Sigmoid colon (tissue), 7 donors: Measurements from ENCODE around the gene MYRIP. TPM values are rescaled to one million over a fixed set of nuclear protein-coding genes. Genes with fewer than 3 reads are reported as not detected.

Source experiments
- DNase-seq: peaks from one replicate; pipeline ENCODE4 v3.0.0-alpha.2; 2019
- H3K27ac ChIP-seq, 4 donors: fragments of 200-600 bp; sonication (generic); one replicate each; pipeline ENCODE4 v1.5.1; 2016 to 2019; ENCODE audit warnings: mild to moderate bottlenecking in 1 of 4
- H3K27me3 ChIP-seq, 3 donors: fragments of 200-600 bp; sonication (generic); one replicate each; pipeline ENCODE4 v1.5.1; 2019; ENCODE audit warnings: mild to moderate bottlenecking in 1 of 3
- H3K36me3 ChIP-seq, 4 donors: fragments of 200-600 bp; sonication (generic); one replicate each; pipeline ENCODE4 v1.5.1; 2016 to 2019
- H3K4me1 ChIP-seq, 4 donors: fragments of 200-600 bp; sonication (generic); one replicate each; pipeline ENCODE4 v1.5.1; 2017 to 2019
- H3K4me3 ChIP-seq, 4 donors: fragments of 200-600 bp; sonication (generic); one replicate each; pipeline ENCODE4 v1.5.1; 2017 to 2019; ENCODE audit warnings: mild to moderate bottlenecking in 2 of 4, moderate library complexity in 1 of 4
- H3K9me3 ChIP-seq, 4 donors: fragments of 200-600 bp in 3 of 4; sonication (generic) in 3 of 4; one replicate each; pipeline versions ENCODE4 v1.5.1 to v1.6.1; 2013 to 2019
- CTCF ChIP-seq, 4 experiments: fragments of 450-650 bp in 3 of 4; fragments of 200-600 bp in 1 of 4; IDR thresholded peaks; one replicate each; pipeline ENCODE4 v1.5.1; 2016 to 2019; ENCODE audit warnings: antibody characterized with exemption in 4 of 4, mild to moderate bottlenecking in 3 of 4, moderate library complexity in 2 of 4
- EP300 ChIP-seq, 4 donors: sonication (generic); formaldehyde crosslinking; IDR thresholded peaks; one replicate each; pipeline ENCODE4 v1.6.1; 2017; ENCODE audit warnings: antibody characterized with exemption in 4 of 4
- POLR2A ChIP-seq, 2 donors: fragments of 450-650 bp; IDR thresholded peaks; one replicate each; pipeline ENCODE4 v1.6.1; 2016; ENCODE audit warnings: antibody characterized with exemption in 2 of 2, mild to moderate bottlenecking in 2 of 2, moderate library complexity in 2 of 2
- POLR2AphosphoS5 ChIP-seq, 4 donors: sonication (generic); formaldehyde crosslinking; IDR thresholded peaks; one replicate each; pipeline ENCODE4 v1.6.1; 2017; ENCODE audit warnings: antibody characterized with exemption in 4 of 4
- WGBS, 2 donors: extraction: QIAGEN DNeasy Blood & Tissue Kit; methylation state at CpG; one replicate each; pipeline ENCODE4 v1.1.7; 2013; 5-methylcytosine and 5-hydroxymethylcytosine counted together
- intact Hi-C: fragments of 100-400 bp; cut with DNase I; formaldehyde crosslinking; loops from one replicate; pipeline ENCODE4 v1.15.1; 2023
- polyA plus RNA-seq, 3 donors: library from polyadenylated mRNA; stranded (reverse); fragments of 200-250 nt; gene quantifications; one replicate each; pipeline ENCODE4 v1.2.3, GENCODE V29; 2013
- total RNA-seq, 4 donors: library from RNA; depleted of rRNA; stranded (reverse); fragments of >200 nt; gene quantifications; one replicate each; pipeline ENCODE4 v1.1.0, GENCODE V29; 2016
- donor health status: healthy with polysubstance abuse.
- donor health status: Bipolar disorder and iron deficiency.
- donor health status: healthy.

MYRIP gene
- total and polyA plus RNA-seq, 7 donors: 2.2 to 5.5 (median 4.2) TPM

- H3K36me3 ChIP-seq: no peaks in the 10 kb centered on the region
- H3K27ac ChIP-seq: no peak overlapping the region
- WGBS, 2 donors: 79 to 92% methylated on average over 4 of the region's 4 CpGs
- intact Hi-C loops: no loop called here
- H3K9me3 ChIP-seq: no peaks in the 10 kb centered on the region
- H3K4me3 ChIP-seq: no peak overlapping the region
- no peaks in the 10 kb centered on the region for H3K4me1 ChIP-seq
- no peak for DNase-seq
- H3K27me3 ChIP-seq: no peaks in the 10 kb centered on the region
- TF ChIP-seq POLR2AphosphoS5 (IDR thresholded peaks at IDR 0.05) (no peak), EP300 (IDR thresholded peaks at IDR 0.05) (no peak), CTCF (IDR thresholded peaks at IDR 0.05) (no peak), POLR2A (IDR thresholded peaks at IDR 0.05) (no peak)
Measured at GRCh38 chr3:39980058-39980457, 170.6 kb downstream of the MYRIP start.

- H3K27me3 ChIP-seq: no peaks in the 10 kb centered on the region
- H3K4me3 ChIP-seq: no peak overlapping the region
- 76 to 80% methylated on average over 3 of the region's 3 CpGs for WGBS, 2 donors
- H3K9me3 ChIP-seq: no peaks in the 10 kb centered on the region
- no peak overlapping the region for H3K27ac ChIP-seq
- intact Hi-C loops: no loop called here
- no peak for DNase-seq
- no peaks in the 10 kb centered on the region for H3K36me3 ChIP-seq
- no peaks in the 10 kb centered on the region for H3K4me1 ChIP-seq
- TF ChIP-seq CTCF (IDR thresholded peaks at IDR 0.05) (no peak), EP300 (IDR thresholded peaks at IDR 0.05) (no peak), POLR2AphosphoS5 (IDR thresholded peaks at IDR 0.05) (no peak), POLR2A (IDR thresholded peaks at IDR 0.05) (no peak)
Measured at GRCh38 chr3:39980781-39981180, 171.4 kb downstream of the MYRIP start.

GRCh38 chr3:39981547-39982184 is 172.3 kb downstream of the MYRIP start:
- Histone ChIP-seq H3K27ac (no peak overlapping the region), H3K4me3 (no peak overlapping the region), H3K36me3 (no peaks in the 10 kb centered on the region), H3K9me3 (no peaks in the 10 kb centered on the region), H3K4me1 (no peaks in the 10 kb centered on the region), H3K27me3 (no peaks in the 10 kb centered on the region)
- intact Hi-C loops: no loop called here
- DNase-seq: no peak
- no peak for TF ChIP-seq CTCF (IDR thresholded peaks at IDR 0.05)
- TF ChIP-seq POLR2AphosphoS5 (IDR thresholded peaks at IDR 0.05): no peak
- TF ChIP-seq POLR2A (IDR thresholded peaks at IDR 0.05): no peak
- no peak for TF ChIP-seq EP300 (IDR thresholded peaks at IDR 0.05)
- 73 to 84% methylated on average over 1 of the region's 1 CpG for WGBS, 2 donors

DNA sequence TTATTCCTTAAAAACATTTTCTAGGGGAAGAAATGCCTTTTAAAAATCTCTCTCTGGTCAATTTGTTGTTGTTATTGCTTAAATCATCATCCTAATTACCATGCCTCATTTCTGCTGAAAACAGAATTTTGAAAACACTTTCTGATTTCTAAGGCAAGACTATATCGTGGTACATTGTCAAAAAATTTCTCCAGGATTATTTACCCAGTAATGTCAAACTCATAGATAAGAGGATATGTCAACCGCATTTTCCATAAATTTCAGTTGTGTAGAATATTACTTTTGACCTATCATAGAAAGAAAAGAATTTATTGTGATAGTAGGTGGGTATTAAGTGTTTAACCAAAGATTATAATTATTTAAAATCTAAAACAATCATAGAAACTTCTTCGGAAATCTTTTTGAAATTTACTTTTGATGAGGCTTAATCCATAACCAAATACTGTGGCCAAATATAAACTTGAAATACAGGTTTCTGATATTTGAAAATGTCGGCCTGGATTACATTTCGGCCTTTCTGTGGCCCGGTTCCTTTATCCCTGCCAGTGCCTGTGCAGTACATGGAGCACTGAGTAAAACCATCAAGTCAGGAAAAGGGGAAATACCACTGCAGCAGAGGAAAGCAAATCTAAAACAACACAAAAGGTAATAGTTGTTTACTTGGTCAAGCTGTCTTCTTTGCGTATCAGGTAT is 173.4 kb downstream of the MYRIP start:
- no peak for DNase-seq
- no peak overlapping the region for H3K27ac ChIP-seq
- H3K4me1 ChIP-seq: no peaks in the 10 kb centered on the region
- no peaks in the 10 kb centered on the region for H3K36me3 ChIP-seq
- no peaks in the 10 kb centered on the region for H3K9me3 ChIP-seq
- WGBS, 2 donors: 89% methylated on average over 7 of the region's 7 CpGs
- no peak for TF ChIP-seq EP300 (IDR thresholded peaks at IDR 0.05)
- TF ChIP-seq POLR2A (IDR thresholded peaks at IDR 0.05): no peak
- TF ChIP-seq CTCF (IDR thresholded peaks at IDR 0.05): no peak
- no peak for TF ChIP-seq POLR2AphosphoS5 (IDR thresholded peaks at IDR 0.05)
- H3K4me3 ChIP-seq: no peak overlapping the region
- H3K27me3 ChIP-seq: no peaks in the 10 kb centered on the region
- intact Hi-C loops: no loop called here
